Inferior parietal cortex (tissue), 1 donor: ENCODE data around the gene FBN2.
"Not testable (repeated sequence)": the region's sequence is repeated elsewhere in the genome, so short reads cannot be mapped to it uniquely, and the experiment has no call there.

ENCODE experiments used
- DNase-seq: peaks from one replicate; pipeline ENCODE4 v3.0.0-alpha.2; 2016; ENCODE audit errors: extremely low spot score

Gene FBN2

GRCh38 chr5:128358826-128359225, 179.2 kb downstream of the FBN2 start:
- DNase-seq: no peak

- no peak for DNase-seq
Measured at GRCh38 chr5:128357226-128357625, 180.8 kb downstream of the FBN2 start.

DNA sequence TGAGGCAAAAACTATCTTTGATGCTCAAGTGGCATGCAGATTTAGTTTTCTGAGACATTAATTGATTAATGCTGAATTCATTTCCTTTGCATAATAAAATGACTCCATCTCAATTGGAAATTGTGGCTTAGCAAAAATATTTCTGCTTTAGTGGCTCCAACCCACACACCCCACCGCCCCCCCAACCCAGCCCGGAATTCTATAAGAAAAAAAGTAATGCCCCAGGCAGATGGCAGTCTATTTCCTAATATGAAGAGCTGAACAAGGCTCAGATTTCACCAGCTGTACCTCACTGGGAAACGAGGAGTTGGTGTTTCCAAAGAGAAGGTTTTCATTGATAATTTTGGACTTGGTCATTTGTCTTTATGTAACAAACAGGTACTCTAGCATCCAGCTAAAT, 182.1 kb downstream of the FBN2 start:
- no peak for DNase-seq

GRCh38 chr5:128353441-128354107, 184.5 kb downstream of the FBN2 start:
- DNase-seq: no peak

DNA sequence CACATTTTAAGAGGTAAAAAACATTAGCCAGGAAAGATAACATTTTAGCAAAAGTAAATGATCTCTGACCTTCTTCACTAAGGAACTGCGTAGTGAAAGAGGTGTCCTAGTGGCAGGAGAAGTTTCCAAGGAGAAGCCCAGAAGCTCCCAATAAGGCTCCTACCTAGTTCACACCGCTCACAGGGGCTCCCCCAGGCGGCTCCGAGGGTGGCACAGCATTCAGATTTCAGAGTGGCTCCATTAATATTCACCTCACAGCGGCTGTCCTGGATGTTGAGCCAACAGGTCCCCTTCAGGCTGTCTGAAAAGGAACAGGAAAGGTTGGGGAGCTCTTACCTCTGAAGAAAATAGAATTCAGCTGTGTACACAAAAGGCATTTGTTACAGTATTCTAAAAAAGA, 187.3 kb downstream of the FBN2 start:
- no peak for DNase-seq

DNA sequence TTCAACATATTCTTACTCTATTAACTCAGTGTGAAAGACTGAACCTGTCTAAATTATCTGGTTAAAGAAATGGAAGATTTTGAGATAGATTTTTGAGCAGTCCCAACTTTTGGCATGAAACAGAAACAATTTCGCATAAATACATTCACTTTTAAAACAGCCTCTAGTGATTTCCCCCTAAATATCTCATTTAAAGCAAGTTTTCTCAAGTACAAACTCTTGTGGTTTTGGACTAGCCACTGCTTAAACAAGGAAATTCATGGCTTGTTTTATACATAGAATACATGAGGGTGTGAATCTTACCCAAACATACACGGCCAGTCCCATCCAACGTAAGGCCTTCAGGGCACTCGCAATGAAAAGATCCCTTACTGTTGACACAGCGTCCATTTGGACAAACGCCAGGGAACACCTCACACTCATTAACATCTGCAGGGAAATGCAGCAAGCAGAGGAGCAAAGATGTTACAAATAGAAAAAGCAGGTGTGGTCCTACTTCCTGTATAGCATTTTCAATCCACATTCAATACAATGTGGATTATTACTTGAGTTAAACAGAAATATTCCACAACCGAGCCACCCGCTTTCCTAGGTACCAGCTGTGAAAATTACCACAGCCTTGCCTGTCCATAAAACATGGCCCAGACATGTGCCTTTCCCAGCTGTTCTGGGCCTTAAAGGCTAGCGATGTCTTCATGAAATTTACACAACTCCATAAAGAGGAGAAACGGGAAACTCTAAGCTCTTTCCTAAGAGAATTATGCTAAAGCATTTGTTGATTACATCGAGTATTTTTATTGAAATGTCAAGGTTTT, 188.8 kb downstream of the FBN2 start:
- DNase-seq: no peak

DNA sequence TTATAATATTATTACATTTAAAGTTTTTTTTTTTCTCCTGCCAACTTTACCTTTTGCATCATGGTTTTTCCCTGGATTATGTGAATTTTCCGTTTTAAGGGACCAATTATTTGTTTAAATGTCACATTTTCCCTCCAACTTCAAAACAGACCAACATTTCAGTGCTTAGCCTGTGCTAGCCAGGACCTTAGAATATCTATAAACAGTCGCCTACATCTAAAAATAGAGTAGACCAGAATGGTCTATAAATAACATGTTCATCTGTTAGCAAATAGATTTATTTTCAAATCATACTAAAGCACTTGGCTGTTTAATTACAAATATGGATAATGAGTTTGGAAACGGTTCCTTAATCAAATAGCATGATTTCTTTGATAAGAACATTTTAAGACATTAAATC, 192.0 kb downstream of the FBN2 start:
- no peak for DNase-seq

GRCh38 chr5:128345247-128345646, 192.8 kb downstream of the FBN2 start:
- DNase-seq: no peak

DNA sequence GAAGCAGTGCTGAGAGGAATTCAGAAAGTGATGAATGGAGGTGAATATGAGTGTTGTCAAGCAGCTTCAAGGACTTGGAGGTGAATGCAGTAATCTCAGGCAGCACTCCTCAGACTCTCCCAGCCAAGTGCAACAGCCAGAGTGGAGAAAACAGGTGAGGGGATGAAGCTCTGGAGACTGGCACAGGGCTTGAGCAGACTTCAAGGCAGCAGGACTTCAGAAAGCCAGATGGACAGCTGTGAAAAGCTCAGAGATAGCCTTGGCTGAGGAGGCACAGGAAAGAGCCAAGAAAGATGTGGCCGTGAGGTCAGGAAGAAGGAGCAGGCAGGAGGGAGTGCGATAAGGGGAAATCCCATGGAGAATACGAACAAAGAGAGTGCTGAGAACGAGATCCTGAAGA, 194.9 kb downstream of the FBN2 start:
- no peak for DNase-seq

DNA sequence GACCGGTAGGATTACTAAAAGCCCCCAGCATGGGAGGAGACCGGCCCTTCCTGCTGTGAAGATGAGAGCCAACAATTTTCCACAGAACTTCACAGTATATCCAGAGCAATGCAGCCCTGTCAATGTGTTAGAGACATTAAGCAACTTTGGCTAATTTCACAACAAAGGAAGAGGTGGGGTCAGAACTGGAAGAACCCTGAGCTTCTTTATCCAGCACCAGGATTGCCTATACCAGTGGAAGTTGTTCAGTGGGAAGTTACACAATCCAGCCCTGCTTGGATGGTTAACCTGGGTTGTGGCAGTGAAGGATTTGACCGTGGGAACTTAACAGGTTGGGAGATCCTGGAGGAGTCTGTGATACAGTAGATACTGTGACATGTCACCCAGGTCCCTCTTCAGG, 197.0 kb downstream of the FBN2 start:
- no peak for DNase-seq

DNA sequence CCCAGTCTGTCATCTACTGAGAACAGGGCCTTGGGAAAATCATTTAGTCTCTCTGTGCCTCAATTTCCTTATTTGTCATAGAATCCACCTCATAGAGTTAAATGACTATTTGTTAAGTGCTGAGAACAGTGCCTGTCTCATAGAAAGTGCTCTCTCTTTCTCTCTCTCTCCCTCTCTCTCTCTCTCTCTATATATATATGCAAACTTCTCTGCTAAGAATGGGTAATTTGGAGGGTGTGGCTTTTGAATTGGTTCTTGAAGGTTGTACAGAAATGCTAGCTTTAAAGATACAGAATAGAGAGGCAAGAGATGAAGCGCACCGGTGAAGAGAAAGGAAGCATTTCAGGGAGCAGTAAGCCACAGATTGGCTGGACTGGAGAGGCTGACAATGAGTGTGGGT, 197.4 kb downstream of the FBN2 start:
- no peak for DNase-seq

- DNase-seq: no peak
Measured at GRCh38 chr5:128339585-128339984, 198.5 kb downstream of the FBN2 start.

DNA sequence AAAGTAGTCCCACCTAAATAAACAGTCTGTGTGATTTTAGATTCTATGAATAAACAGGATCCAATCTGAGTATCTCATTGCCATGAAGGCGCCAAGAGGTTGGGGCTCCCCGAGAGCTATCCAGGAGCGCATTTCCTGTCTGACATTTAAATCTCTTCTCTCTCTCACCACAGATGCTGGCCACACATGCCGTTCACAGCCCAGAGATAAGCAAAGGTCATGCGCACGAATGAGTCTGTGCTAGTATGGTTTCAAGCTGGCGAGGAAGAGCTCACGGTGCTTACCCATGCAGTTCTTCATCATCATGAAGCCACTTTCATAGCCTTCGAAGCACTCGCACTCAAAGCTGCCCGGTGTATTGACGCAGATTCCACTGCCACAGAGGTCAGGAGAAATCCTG, 199.4 kb downstream of the FBN2 start:
- DNase-seq: no peak

- DNase-seq: no peak
Measured at GRCh38 chr5:128335339-128335738, 202.7 kb downstream of the FBN2 start.

- no peak for DNase-seq
Measured at GRCh38 chr5:128334010-128334716, 203.9 kb downstream of the FBN2 start.

- no peak for DNase-seq
Measured at GRCh38 chr5:128331261-128331660, 206.8 kb downstream of the FBN2 start.

- DNase-seq: no peak
Measured at GRCh38 chr5:128329386-128329939, 208.6 kb downstream of the FBN2 start.

GRCh38 chr5:128328446-128328845, 209.6 kb downstream of the FBN2 start:
- DNase-seq: no peak

GRCh38 chr5:128328007-128328406, 210.0 kb downstream of the FBN2 start:
- DNase-seq: no peak

DNA sequence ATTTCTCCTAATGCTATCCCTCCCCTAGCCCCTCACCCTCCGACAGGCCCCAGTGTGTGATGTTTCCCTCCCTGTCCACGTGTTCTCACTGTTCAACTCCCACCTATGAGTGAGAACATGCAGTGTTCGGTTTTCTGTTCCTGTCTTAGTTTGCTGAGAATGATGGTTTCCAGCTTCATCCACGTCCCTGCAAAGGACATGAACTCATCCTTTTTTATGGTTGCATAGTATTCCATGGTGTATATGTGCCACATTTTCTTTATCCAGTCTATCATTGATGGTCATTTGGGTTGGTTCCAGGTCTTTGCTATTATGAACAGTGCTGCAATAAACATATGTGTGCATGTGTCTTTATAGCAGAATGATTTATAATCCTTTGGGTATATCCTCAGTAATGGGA, 216.6 kb downstream of the FBN2 start:
- DNase-seq: not testable (repeated sequence)

DNA sequence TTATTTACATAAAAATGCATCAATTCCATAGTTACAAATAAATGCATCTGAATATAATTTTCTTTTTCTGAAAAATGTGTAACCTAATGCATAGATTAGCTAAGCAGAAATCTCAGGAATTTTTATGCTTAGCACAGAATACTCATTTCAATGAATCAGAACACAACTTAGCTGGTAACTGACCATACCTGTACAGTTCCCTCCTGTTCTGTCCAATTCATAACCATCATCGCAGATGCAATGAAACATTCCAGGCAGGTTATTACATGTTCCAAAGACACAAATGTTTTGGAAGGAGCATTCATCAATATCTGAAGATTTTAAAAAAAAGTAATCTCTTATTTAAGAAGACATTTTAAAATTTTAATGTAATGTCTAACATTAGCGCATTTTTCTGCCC, 219.4 kb downstream of the FBN2 start:
- no peak for DNase-seq

GRCh38 chr5:128317481-128317880, 220.6 kb downstream of the FBN2 start:
- no peak for DNase-seq

- DNase-seq: no peak
Measured at GRCh38 chr5:128315671-128316070, 222.4 kb downstream of the FBN2 start.
